Aorta (tissue), 5 donors: ENCODE results near the gene HAND2. TPM values are rescaled to one million over a fixed set of nuclear protein-coding genes. Genes with fewer than 3 reads are reported as not detected.

ENCODE experiments used
- ATAC-seq: fragments of 200-7000 bp; cut with Tn5 transposase; one replicate; pipeline ENCODE4 v1.9.1; 2022; ENCODE audit warnings: moderate library complexity; ENCODE audit not compliant: low FRiP score
- DNase-seq, 2 donors: peaks; one replicate each; pipeline ENCODE4 v3.0.0-alpha.2; 2020
- H3K27ac ChIP-seq, 2 donors: one replicate each; pipeline ENCODE4 v1.5.1; 2013; ENCODE audit warnings: low read length in 2 of 2, mild to moderate bottlenecking in 2 of 2, moderate library complexity in 2 of 2, control low read depth in 1 of 2, inconsistent platforms in 1 of 2, low read depth in 1 of 2
- H3K27me3 ChIP-seq, 2 donors: one replicate each; pipeline ENCODE4 v1.6.1; 2013; ENCODE audit warnings: control low read depth in 1 of 2, low read length in 1 of 2, mild to moderate bottlenecking in 1 of 2, moderate library complexity in 1 of 2; ENCODE audit not compliant: insufficient read depth in 2 of 2, control insufficient read depth in 1 of 2
- H3K36me3 ChIP-seq, 2 donors: one replicate each; pipeline ENCODE4 v1.6.1; 2013; ENCODE audit warnings: control low read depth in 1 of 2, low read length in 1 of 2, mild to moderate bottlenecking in 1 of 2; ENCODE audit not compliant: insufficient read depth in 2 of 2, control insufficient read depth in 1 of 2
- H3K4me1 ChIP-seq, 2 donors: one replicate each; pipeline ENCODE4 v1.6.1; 2013; ENCODE audit warnings: low read length in 2 of 2, control low read depth in 1 of 2, mild to moderate bottlenecking in 1 of 2, moderate library complexity in 1 of 2; ENCODE audit not compliant: insufficient read depth in 2 of 2, control insufficient read depth in 1 of 2
- H3K4me3 ChIP-seq, 2 donors: one replicate each; pipeline ENCODE4 v1.5.1; 2013; ENCODE audit warnings: low read length in 2 of 2, control low read depth in 1 of 2, mild to moderate bottlenecking in 1 of 2
- H3K9me3 ChIP-seq: one replicate; pipeline ENCODE4 v1.6.1; 2013; ENCODE audit warnings: mild to moderate bottlenecking, low read length; ENCODE audit not compliant: control insufficient read depth
- WGBS, 2 donors: extraction: QIAGEN DNeasy Blood & Tissue Kit; methylation state at CpG; one replicate each; pipeline ENCODE4 v1.1.7; 2013; 5-methylcytosine and 5-hydroxymethylcytosine counted together
- intact Hi-C, 2 donors: fragments of 100-400 bp; cut with DNase I; formaldehyde crosslinking; loops; one replicate each; pipeline versions ENCODE4 v1.14.2 to v1.15.0; 2022
- polyA plus RNA-seq, 2 donors: library from polyadenylated mRNA; stranded (reverse); fragments of 200-250 nt; gene quantifications; one replicate each; pipeline ENCODE4 v1.2.3, GENCODE V29; 2013
- total RNA-seq, 2 donors: library from RNA; stranded (reverse); fragmentation: NEBNext Ultra II Directional; extraction: Animal tissue kit (Norgen Biotek cat#: 25700); gene quantifications; one replicate each; pipeline ENCODE4 v1.2.1, GENCODE V29; 2021
- donor health status: healthy with polysubstance abuse.
- donor health status: Bipolar disorder and iron deficiency.
- donor health status: DM: no; HTN: no; CAD: no.
- donor health status: DM: no; HTN: no; CAD: no.
- donor health status: DM: yes; HTN: yes; CAD: no.

Gene HAND2
- total and polyA plus RNA-seq, 4 donors = 5.2 to 36.7 (median 18.3) TPM

DNA sequence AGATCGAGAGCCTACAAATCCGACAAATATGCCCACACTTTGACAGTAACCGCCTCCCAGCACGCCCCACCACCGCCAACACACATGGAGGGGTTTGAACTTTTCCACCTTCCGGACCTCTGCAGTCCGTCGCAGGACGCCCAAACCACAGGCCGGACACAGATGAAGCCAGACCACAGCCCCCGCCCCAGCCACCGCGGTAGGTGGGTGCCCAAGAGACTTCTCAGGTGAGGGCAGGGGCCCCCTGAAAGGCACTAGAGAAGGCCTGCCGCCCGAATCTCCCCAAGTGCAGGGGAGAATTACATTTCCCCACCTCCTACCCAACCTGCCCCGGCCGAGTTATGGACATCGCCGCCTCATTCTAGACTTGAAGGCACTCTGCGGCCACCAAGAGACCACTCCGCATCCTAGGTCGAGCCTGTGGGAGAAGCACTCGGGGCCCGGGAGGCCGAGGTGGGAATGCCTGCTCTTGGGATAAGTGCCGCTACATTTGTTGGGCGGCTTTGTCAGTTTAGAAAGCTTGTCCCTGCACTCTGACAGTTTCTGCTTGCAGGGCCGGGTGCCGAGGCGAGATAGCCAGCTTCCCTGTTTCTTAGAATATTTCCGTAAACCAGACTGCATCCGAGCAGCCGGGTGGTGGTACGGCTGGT, 21.5 kb downstream of the HAND2 start:
- Histone ChIP-seq H3K27me3 (no peaks in the 10 kb centered on the region), H3K9me3 (no peaks in the 10 kb centered on the region), H3K4me1 (no peaks in the 10 kb centered on the region), H3K4me3 (no peak overlapping the region), H3K27ac (no peak overlapping the region), H3K36me3 (no peaks in the 10 kb centered on the region)
- no peak for ATAC-seq
- 67 to 69% methylated on average over 34 of the region's 34 CpGs for WGBS, 2 donors
- intact Hi-C loops = loop anchor here (5.0 to 10.0 kb wide), 6 partner anchors 236 to 646 kb away; no protein-coding TSS in a partner anchor
- DNase-seq = no peak

DNA sequence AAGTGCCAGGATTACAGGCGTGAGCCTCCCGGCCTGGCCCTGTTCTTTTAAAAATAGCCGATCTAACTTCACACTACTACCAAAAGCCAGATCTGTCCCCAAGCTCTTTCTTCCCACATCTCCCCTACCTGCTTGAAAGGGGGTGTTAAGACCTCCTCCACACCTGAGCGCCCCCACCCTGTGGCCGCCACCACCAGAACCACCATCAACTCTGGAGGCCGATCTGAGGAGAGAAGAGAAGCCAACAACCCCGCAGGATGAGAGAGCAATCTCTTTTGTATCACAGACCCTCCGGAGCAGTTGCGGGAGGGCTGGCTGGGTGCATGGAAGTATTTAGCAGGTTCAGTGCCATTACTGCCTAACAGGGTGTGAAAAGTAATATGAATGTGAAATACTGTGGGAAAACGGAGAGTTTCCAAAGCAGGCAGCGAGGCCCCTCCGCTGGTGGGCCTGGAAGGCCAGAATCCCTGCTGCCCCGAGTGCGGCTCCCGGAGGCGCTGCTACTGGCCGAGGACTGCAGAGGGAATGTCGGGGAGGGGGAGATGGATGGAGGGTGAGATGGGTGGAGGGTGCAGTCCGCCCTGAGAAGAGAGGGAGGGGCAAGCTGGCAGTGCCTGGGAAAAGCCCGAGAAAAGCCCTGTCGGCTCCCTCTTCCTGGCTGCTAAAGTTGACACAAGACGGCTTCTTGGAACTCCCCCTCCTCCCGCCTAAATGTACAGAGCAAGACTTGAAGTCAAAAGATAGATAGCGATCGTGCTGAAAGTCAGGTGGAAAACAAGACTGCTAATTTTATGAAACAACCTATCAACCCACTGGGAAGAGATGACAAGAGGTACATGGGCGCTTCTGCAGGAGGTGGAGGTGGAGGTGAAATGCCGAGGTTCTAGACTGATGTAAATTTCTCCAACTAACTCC, 22.3 kb downstream of the HAND2 start:
- Histone ChIP-seq H3K27ac (no peak overlapping the region), H3K9me3 (no peaks in the 10 kb centered on the region), H3K4me3 (no peak overlapping the region), H3K36me3 (no peaks in the 10 kb centered on the region), H3K4me1 (no peaks in the 10 kb centered on the region), H3K27me3 (no peaks in the 10 kb centered on the region)
- WGBS, 2 donors = 90 to 92% methylated on average over 27 of the region's 27 CpGs
- DNase-seq (no peak), ATAC-seq (no peak)
- intact Hi-C loops = loop anchor here (2.0 to 10.0 kb wide), 9 partner anchors 237 to 647 kb away; no protein-coding TSS in a partner anchor

DNA sequence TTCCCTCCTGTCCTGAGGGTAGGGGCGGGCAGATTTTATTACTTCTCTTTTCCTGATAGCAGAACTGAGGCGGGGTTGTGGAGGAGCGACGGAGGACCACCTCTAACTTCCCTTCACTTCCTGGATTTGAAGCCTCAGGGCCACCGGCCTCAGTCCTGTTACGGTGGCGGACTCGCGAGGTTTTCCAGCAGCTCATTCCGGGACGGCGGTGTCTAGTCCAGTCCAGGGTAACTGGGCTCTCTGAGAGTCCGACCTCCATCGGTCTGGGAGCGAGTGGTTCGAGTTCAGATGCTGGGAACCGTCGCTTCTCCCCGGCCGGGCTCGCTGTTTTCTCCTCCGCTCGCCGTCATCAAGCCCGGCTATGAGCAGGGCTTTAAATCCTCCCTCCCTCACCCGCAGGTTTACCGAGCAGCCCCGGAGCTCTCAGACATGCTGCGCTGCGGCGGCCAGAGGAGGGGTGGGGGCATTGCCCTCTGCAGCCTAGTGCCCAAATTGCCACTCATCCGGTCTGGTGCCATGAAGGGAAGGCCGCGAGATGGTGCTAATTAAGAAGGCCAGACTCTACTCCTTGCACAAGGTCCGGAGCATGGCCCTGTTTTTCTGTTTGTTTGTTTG, 23.3 kb downstream of the HAND2 start:
- intact Hi-C loops = loop anchor here (2.0 to 10.0 kb wide), 9 partner anchors 238 to 648 kb away; no protein-coding TSS in a partner anchor
- Histone ChIP-seq H3K27ac (no peak overlapping the region), H3K4me3 (no peak overlapping the region), H3K4me1 (no peaks in the 10 kb centered on the region), H3K27me3 (no peaks in the 10 kb centered on the region), H3K9me3 (no peaks in the 10 kb centered on the region), H3K36me3 (no peaks in the 10 kb centered on the region)
- WGBS, 2 donors = 67 to 74% methylated on average over 35 of the region's 35 CpGs
- peak in 1 of 2 donors; percentile 73 for DNase-seq
- ATAC-seq = no peak

DNA sequence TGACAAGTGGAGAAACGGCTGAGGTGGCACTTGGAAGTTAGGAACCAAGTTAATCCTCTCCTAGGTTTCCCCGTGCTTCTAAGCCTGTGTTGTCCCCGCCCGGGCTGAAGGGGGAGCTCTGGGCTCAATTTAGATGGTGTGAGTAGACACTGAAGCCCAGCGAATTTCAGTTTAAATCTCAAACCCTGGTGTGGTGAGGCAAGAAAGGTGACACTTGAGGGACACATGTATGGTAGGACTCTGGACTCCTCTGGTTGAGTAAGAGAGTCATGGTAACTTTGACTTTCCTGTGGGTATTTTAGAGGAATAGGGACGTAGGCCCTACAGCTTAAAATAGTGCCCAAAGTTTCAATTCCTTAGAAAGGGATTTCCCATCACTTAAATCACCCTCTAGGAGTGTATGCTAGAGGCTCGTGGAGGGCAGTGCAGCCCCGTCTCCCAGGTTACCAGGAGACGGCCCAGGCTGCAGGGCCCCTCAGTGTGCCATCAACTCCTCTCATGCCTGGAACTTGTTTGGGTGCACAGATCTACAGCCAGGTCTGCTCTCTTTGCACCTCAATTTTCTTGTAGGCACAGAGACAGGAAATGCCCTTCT, 24.0 kb downstream of the HAND2 start:
- peak; percentile 75 to 85 for DNase-seq
- no peaks in the 10 kb centered on the region for H3K9me3 ChIP-seq
- H3K4me3 ChIP-seq = no peak overlapping the region
- ATAC-seq = no peak
- H3K27ac ChIP-seq = no peak overlapping the region
- 19 to 23% methylated on average over 9 of the region's 9 CpGs for WGBS, 2 donors
- H3K36me3 ChIP-seq = no peaks in the 10 kb centered on the region
- no peaks in the 10 kb centered on the region for H3K4me1 ChIP-seq
- intact Hi-C loops = loop anchor here (2.0 to 10.0 kb wide), 9 partner anchors 239 to 649 kb away; no protein-coding TSS in a partner anchor
- no peaks in the 10 kb centered on the region for H3K27me3 ChIP-seq

DNA sequence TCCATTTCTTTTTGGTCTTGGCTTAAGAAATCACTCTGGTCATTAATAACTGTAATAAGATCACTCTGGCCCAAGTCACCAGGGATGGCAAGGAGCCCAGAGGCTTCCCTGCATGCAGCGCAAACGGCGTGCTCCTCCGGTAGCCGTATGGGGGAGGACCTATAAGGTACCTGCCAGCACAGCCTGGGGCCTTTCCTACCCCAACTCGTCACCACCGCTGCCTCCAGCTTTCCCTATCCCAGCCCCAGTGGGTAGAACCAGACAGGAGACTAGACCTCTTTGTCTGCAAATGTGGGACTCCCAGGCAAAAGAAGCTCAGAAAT, 25.9 kb downstream of the HAND2 start:
- ATAC-seq = no peak
- Histone ChIP-seq H3K4me1 (no peaks in the 10 kb centered on the region), H3K27ac (no peak overlapping the region), H3K9me3 (no peaks in the 10 kb centered on the region), H3K4me3 (no peak overlapping the region), H3K36me3 (no peaks in the 10 kb centered on the region), H3K27me3 (no peaks in the 10 kb centered on the region)
- DNase-seq = no peak
- 6 to 10% methylated on average over 7 of the region's 7 CpGs for WGBS, 2 donors
- intact Hi-C loops = loop anchor here (10.0 kb wide), 4 partner anchors 241 to 651 kb away; no protein-coding TSS in a partner anchor

DNA sequence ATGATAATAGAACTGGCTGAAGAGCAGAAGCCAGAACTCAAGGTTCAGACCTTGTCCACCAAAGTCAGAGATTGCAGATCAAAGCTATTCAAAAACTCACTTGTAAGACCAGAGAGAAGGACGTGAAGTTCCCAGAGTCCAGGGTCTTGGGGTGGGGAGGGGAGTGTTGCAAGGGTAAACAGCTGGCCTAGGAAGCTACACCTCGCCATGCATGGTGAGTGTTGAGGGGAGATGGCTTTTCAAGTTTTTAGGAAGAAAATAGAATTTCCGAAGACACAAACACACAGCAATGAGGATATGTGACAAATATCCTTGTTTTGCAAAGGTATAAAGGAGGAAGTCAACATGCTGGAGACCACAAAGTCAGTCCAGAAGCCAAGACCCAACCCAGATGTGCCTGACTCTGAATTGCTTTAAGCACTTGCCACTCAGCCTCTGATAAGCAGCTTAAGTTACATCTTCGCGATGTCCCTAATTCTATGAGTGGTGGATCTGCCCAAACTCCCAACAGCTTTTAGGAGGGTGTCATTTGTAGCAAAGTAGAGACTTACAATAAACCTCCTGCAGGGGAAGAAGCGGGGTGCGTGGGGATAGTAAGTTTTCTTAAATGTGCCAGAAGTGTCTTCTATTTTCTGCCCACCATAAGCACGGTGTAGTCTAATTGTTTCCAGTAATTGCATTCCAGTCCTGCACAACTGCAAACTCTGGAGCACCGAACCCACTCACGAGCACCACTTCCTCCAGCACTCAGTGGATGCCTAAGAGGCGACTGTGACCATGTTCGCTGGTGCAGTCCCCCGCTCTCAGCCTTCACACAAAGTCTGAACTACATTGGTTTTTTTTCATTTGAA, 26.5 kb downstream of the HAND2 start:
- ATAC-seq (no peak), DNase-seq (no peak)
- H3K9me3 ChIP-seq = no peaks in the 10 kb centered on the region
- intact Hi-C loops = loop anchor here (10.0 kb wide), 4 partner anchors 241 to 651 kb away; no protein-coding TSS in a partner anchor
- H3K27me3 ChIP-seq = no peaks in the 10 kb centered on the region
- no peaks in the 10 kb centered on the region for H3K36me3 ChIP-seq
- no peak overlapping the region for H3K4me3 ChIP-seq
- WGBS, 2 donors = 59 to 66% methylated on average over 13 of the region's 13 CpGs
- H3K27ac ChIP-seq = no peak overlapping the region
- H3K4me1 ChIP-seq = no peaks in the 10 kb centered on the region

DNA sequence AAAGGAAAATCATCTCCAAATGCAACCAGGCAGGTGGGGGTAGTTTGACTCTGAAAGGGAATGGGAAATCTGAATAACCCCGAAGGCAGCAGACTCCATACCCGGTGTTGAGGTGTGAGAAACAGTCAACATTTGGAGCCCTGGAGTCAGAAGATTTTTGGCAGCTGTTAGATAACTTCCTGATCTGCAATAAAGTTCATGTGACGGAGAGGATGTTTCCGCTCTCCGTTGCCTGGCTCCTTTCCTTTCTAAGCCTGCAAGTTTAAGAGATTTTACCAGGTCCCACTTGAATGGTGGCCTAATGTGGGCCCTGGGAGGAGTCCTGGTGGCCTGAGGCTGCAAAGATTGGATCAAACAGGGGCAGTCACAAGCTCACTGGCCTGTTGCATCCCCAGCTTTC, 27.7 kb downstream of the HAND2 start:
- Histone ChIP-seq H3K27ac (no peak overlapping the region), H3K4me1 (no peaks in the 10 kb centered on the region), H3K4me3 (no peak overlapping the region), H3K36me3 (no peaks in the 10 kb centered on the region), H3K27me3 (no peaks in the 10 kb centered on the region), H3K9me3 (no peaks in the 10 kb centered on the region)
- ATAC-seq (no peak), DNase-seq (no peak)
- intact Hi-C loops = loop anchor here (10.0 kb wide), 4 partner anchors 243 to 653 kb away; no protein-coding TSS in a partner anchor
- WGBS, 2 donors = 87 to 93% methylated on average over 5 of the region's 5 CpGs
